Measurements from ENCODE around the gene MYCL. TPM values are rescaled to one million over a fixed set of nuclear protein-coding genes. Genes with fewer than 3 reads are reported as not detected.

Gene MYCL
- total RNA-seq, 1 experiment from 2014 or later, result 2.0 TPM

DNA sequence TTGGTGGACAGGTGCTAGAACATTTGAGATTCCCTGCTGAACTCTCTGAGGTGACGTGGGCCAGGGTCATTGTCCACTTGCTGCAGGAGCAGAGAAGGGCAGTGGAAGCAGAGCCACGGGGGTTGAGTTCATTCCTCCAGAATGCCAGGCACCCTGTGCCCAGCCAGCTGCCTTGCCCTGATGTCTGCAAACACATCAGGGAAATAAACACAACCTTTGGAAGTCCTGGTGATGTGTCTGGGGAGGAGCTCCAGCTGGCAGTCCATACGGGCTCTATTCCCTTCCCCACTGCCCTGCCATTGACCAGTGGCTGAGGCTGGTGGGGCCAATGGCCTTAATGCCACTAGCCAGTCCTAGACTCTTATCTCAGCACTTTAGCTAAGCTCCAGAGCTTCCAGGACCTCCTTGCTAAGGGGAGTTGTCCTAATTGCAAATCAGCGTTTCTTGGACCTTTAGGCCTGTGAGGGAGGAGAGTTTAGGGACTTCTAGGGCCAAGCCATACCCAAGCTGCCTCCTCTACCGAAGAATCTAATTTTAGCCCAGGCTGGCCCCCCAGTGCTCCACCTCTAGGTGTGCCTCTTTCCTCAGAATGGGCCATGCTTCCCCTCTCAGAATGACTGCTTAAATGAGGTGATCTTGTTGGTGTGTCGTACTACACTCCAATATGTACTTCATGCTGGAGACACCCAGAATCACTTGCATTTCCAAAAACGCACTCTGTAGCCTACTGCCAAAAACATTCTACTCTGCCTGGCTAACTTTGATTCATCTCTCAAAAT lies 27.3 kb upstream of the MYCL start:
- ChIA-PET CTCF (interaction anchor here (0.6 to 1.1 kb wide), 2 partner anchors 10 to 85 kb away, joined by 4 read pairs; no protein-coding TSS in a partner anchor), POLR2A (interaction anchor here (0.6 kb wide), 3 partner anchors 45 to 126 kb away, joined by 4 to 9 read pairs (median 7); no protein-coding TSS in a partner anchor)
- H3K9me3 ChIP-seq (ENCODE audit: control insufficient read depth, insufficient read depth, low read depth, low read length), result no peaks in the 10 kb centered on the region
- no peak for ATAC-seq
- no peak overlapping the region for H3K4me3 ChIP-seq (ENCODE audit: low read depth in 2 of 2, low read length in 2 of 2)
- BruUV-seq (replicated peaks), result no TSS peak
- no peaks in the 10 kb centered on the region for H3K4me1 ChIP-seq (ENCODE audit: control insufficient read depth, insufficient read depth, low read length)
- no peak for DNase-seq (ENCODE audit: low read depth, low spot score)
- no peaks in the 10 kb centered on the region for H3K36me3 ChIP-seq (ENCODE audit: control insufficient read depth, insufficient read depth, low read length)
- TF ChIP-seq TCF7L2 (IDR thresholded peaks at IDR 0.05; ENCODE audit: low read depth, low read length), result no peak
- TF ChIP-seq, protein P1, sequence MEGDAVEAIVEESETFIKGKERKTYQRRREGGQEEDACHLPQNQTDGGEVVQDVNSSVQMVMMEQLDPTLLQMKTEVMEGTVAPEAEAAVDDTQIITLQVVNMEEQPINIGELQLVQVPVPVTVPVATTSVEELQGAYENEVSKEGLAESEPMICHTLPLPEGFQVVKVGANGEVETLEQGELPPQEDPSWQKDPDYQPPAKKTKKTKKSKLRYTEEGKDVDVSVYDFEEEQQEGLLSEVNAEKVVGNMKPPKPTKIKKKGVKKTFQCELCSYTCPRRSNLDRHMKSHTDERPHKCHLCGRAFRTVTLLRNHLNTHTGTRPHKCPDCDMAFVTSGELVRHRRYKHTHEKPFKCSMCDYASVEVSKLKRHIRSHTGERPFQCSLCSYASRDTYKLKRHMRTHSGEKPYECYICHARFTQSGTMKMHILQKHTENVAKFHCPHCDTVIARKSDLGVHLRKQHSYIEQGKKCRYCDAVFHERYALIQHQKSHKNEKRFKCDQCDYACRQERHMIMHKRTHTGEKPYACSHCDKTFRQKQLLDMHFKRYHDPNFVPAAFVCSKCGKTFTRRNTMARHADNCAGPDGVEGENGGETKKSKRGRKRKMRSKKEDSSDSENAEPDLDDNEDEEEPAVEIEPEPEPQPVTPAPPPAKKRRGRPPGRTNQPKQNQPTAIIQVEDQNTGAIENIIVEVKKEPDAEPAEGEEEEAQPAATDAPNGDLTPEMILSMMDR (IDR thresholded peaks at IDR 0.05), result no peak
- TF ChIP-seq, protein P2, sequence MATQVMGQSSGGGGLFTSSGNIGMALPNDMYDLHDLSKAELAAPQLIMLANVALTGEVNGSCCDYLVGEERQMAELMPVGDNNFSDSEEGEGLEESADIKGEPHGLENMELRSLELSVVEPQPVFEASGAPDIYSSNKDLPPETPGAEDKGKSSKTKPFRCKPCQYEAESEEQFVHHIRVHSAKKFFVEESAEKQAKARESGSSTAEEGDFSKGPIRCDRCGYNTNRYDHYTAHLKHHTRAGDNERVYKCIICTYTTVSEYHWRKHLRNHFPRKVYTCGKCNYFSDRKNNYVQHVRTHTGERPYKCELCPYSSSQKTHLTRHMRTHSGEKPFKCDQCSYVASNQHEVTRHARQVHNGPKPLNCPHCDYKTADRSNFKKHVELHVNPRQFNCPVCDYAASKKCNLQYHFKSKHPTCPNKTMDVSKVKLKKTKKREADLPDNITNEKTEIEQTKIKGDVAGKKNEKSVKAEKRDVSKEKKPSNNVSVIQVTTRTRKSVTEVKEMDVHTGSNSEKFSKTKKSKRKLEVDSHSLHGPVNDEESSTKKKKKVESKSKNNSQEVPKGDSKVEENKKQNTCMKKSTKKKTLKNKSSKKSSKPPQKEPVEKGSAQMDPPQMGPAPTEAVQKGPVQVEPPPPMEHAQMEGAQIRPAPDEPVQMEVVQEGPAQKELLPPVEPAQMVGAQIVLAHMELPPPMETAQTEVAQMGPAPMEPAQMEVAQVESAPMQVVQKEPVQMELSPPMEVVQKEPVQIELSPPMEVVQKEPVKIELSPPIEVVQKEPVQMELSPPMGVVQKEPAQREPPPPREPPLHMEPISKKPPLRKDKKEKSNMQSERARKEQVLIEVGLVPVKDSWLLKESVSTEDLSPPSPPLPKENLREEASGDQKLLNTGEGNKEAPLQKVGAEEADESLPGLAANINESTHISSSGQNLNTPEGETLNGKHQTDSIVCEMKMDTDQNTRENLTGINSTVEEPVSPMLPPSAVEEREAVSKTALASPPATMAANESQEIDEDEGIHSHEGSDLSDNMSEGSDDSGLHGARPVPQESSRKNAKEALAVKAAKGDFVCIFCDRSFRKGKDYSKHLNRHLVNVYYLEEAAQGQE (IDR thresholded peaks at IDR 0.05; ENCODE audit: insufficient read depth in 1 of 2, low read depth in 2 of 2, low read length in 1 of 2), result no peak
- TF ChIP-seq SIN3A (IDR thresholded peaks at IDR 0.05; ENCODE audit: borderline replicate concordance, insufficient read depth, low read depth, low read length), result no peak
- TF ChIP-seq POLR2AphosphoS5 (IDR thresholded peaks at IDR 0.05; ENCODE audit: low read depth, low read length), result no peak
- in situ Hi-C loops (cut with HindIII; ENCODE audit: low pct_unique_long_range_greater_than_20kb, low sequenced_read_pairs), result no loop called here
- H3K27ac ChIP-seq (ENCODE audit: low read length), result no peak overlapping the region
- H3K27me3 ChIP-seq (ENCODE audit: control insufficient read depth, insufficient read depth, low read length), result no peaks in the 10 kb centered on the region
- intact Hi-C loops (cut with micrococcal nuclease; ENCODE audit: unreplicated experiment), result no loop called here

DNA sequence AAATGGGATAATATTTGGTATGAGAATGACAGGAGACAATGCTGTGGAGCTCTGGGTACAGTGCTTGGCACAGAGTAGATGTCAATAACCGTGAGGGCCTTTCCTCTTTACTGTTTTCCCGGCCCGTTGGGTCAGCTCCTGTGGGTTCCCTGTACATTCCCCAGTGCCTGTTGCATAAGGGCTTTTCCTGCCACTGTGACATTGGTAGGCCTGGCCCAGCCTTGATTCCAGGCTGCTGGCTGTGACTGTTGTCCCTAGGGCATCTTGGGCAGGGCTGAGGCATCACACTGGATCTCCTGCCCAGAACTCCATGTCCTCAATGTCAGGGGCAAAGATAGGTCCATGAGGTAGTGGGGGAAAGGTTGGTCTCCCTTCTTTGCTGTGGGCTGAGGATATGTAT lies 25.8 kb upstream of the MYCL start:
- DNase-seq (ENCODE audit: low read depth, low spot score) (no peak), ATAC-seq (no peak)
- Histone ChIP-seq H3K4me3 (ENCODE audit: low read depth in 2 of 2, low read length in 2 of 2) (no peak overlapping the region), H3K27ac (ENCODE audit: low read length) (no peak overlapping the region), H3K9me3 (ENCODE audit: control insufficient read depth, insufficient read depth, low read depth, low read length) (no peaks in the 10 kb centered on the region), H3K4me1 (ENCODE audit: control insufficient read depth, insufficient read depth, low read length) (no peaks in the 10 kb centered on the region), H3K27me3 (ENCODE audit: control insufficient read depth, insufficient read depth, low read length) (no peaks in the 10 kb centered on the region), H3K36me3 (ENCODE audit: control insufficient read depth, insufficient read depth, low read length) (no peaks in the 10 kb centered on the region)
- intact Hi-C loops (cut with micrococcal nuclease; ENCODE audit: unreplicated experiment) (no loop called here), in situ Hi-C loops (cut with HindIII; ENCODE audit: low pct_unique_long_range_greater_than_20kb, low sequenced_read_pairs) (no loop called here)
- BruUV-seq (replicated peaks), result no TSS peak
- CTCF ChIA-PET, result no interaction called here
- TF ChIP-seq SIN3A (IDR thresholded peaks at IDR 0.05; ENCODE audit: borderline replicate concordance, insufficient read depth, low read depth, low read length), result no peak
- TF ChIP-seq, protein P2 (IDR thresholded peaks at IDR 0.05; ENCODE audit: insufficient read depth in 1 of 2, low read depth in 2 of 2, low read length in 1 of 2), result no peak
- TF ChIP-seq, protein P1 (IDR thresholded peaks at IDR 0.05), result no peak
- no peak for TF ChIP-seq TCF7L2 (IDR thresholded peaks at IDR 0.05; ENCODE audit: low read depth, low read length)
- TF ChIP-seq POLR2AphosphoS5 (IDR thresholded peaks at IDR 0.05; ENCODE audit: low read depth, low read length), result no peak
- POLR2A ChIA-PET, result no interaction called here

Data from Panc1 (cell line).